Transverse colon (tissue), 4 donors: ENCODE results near the gene MPDZ. TPM values are rescaled to one million over a fixed set of nuclear protein-coding genes. Genes with fewer than 3 reads are reported as not detected.
"Not testable (repeated sequence)": the region's sequence is repeated elsewhere in the genome, so short reads cannot be mapped to it uniquely, and the experiment has no call there.

ENCODE experiments used
- DNase-seq: peaks from one replicate; pipeline ENCODE4 v3.0.0-alpha.2; 2019
- H3K27ac ChIP-seq, 4 donors: fragments of 200-600 bp; sonication (generic); 2 replicates each; pipeline ENCODE4 v1.5.1; 2016 to 2018; ENCODE audit warnings: inconsistent platforms in 4 of 4
- H3K27me3 ChIP-seq: fragments of 200-600 bp; sonication (generic); 2 replicates; pipeline ENCODE4 v1.5.1; 2017; ENCODE audit warnings: inconsistent platforms
- H3K36me3 ChIP-seq, 4 donors: fragments of 200-600 bp; sonication (generic); 2 replicates each; pipeline ENCODE4 v1.5.1; 2017 to 2019; ENCODE audit warnings: inconsistent platforms in 4 of 4
- H3K4me1 ChIP-seq, 4 donors: fragments of 200-600 bp; sonication (generic); 2 replicates each; pipeline ENCODE4 v1.5.1; 2017 to 2020; ENCODE audit warnings: inconsistent platforms in 4 of 4
- H3K4me3 ChIP-seq, 4 donors: fragments of 200-600 bp; sonication (generic); 1 replicate in 1 of 4; 2 replicates in 3 of 4; pipeline versions ENCODE4 v1.5.1 to v1.6.1; 2017 to 2019; ENCODE audit warnings: inconsistent platforms in 4 of 4
- H3K9me3 ChIP-seq, 2 donors: fragments of 200-600 bp; sonication (generic); 2 replicates each; pipeline ENCODE4 v1.5.1; 2017 to 2019; ENCODE audit warnings: inconsistent platforms in 2 of 2
- CTCF ChIP-seq, 5 experiments: fragments of 200-600 bp in 3 of 5; fragments of 450-650 bp in 2 of 5; sonication (generic) in 3 of 5; IDR thresholded peaks; 1 replicate in 2 of 5; 2 replicates in 3 of 5; pipeline ENCODE4 v1.5.1; 2016 to 2017; ENCODE audit warnings: antibody characterized with exemption in 5 of 5, inconsistent platforms in 3 of 5, mild to moderate bottlenecking in 2 of 5, moderate library complexity in 1 of 5
- EP300 ChIP-seq: sonication (generic); formaldehyde crosslinking; IDR thresholded peaks from one replicate; pipeline ENCODE4 v1.6.1; 2017; ENCODE audit warnings: antibody characterized with exemption, low read depth
- POLR2A ChIP-seq: fragments of 450-650 bp; IDR thresholded peaks from one replicate; pipeline ENCODE4 v1.6.1; 2016; ENCODE audit warnings: antibody characterized with exemption, mild to moderate bottlenecking, moderate library complexity
- POLR2AphosphoS5 ChIP-seq, 3 donors: sonication (generic); formaldehyde crosslinking; IDR thresholded peaks; one replicate each; pipeline ENCODE4 v1.6.1; 2016; ENCODE audit warnings: antibody characterized with exemption in 3 of 3
- WGBS, 2 donors: methylation state at CpG; one replicate each; pipeline ENCODE4 v1.1.5; 2018; ENCODE audit warnings: low coverage in 1 of 2; 5-methylcytosine and 5-hydroxymethylcytosine counted together
- in situ Hi-C, 4 donors: fragments of 200-750 bp; cut with MboI; loops; one replicate each; pipeline versions ENCODE4 v1.15.0 to v1.15.1; 2017; ENCODE audit warnings: low sequenced_read_pairs in 3 of 4, low pct_ligation_motif_present in 1 of 4, low pct_unique_long_range_greater_than_20kb in 1 of 4
- intact Hi-C: fragments of 100-400 bp; cut with DNase I; formaldehyde crosslinking; loops from one replicate; pipeline ENCODE4 v1.15.1; 2023; ENCODE audit warnings: low total_unique reads
- total RNA-seq, 4 donors: library from RNA; depleted of rRNA; stranded (reverse); fragments of >200 nt; gene quantifications; one replicate each; pipeline ENCODE4 v1.1.0, GENCODE V29; 2016

Gene MPDZ
- total RNA-seq, 4 donors from 2014 or later = 9.7 to 62.1 (median 14.5) TPM

- intact Hi-C loops (no loop called here), in situ Hi-C loops (no loop called here)
- Histone ChIP-seq H3K9me3 (no peaks in the 10 kb centered on the region), H3K36me3 (no peaks in the 10 kb centered on the region), H3K4me1 (no peaks in the 10 kb centered on the region), H3K27ac (no peak overlapping the region), H3K4me3 (no peak overlapping the region), H3K27me3 (no peaks in the 10 kb centered on the region)
- TF ChIP-seq POLR2AphosphoS5 (IDR thresholded peaks at IDR 0.05) = no peak
- TF ChIP-seq CTCF (IDR thresholded peaks at IDR 0.05) = no peak
- no peak for TF ChIP-seq EP300
- no peak for TF ChIP-seq POLR2A
- 51 to 57% methylated on average over 2 of the region's 2 CpGs for WGBS, 2 donors
- DNase-seq = no peak
These were observed 55.1 kb downstream of the MPDZ start for GRCh38 chr9:13224366-13224765.

- H3K4me1 ChIP-seq, H3K36me3 ChIP-seq, H3K9me3 ChIP-seq, intact Hi-C loops, H3K27me3 ChIP-seq, H3K27ac ChIP-seq, DNase-seq, in situ Hi-C loops, H3K4me3 ChIP-seq: not testable (repeated sequence)
These were observed 56.8 kb downstream of the MPDZ start for GRCh38 chr9:13222733-13223132.

GRCh38 chr9:13221741-13222140 is 57.8 kb downstream of the MPDZ start:
- Histone ChIP-seq H3K27ac (no peak overlapping the region), H3K4me3 (no peak overlapping the region), H3K27me3 (no peaks in the 10 kb centered on the region), H3K9me3 (no peaks in the 10 kb centered on the region), H3K4me1 (no peaks in the 10 kb centered on the region), H3K36me3 (no peaks in the 10 kb centered on the region)
- TF ChIP-seq POLR2A (no peak), POLR2AphosphoS5 (IDR thresholded peaks at IDR 0.05) (no peak), EP300 (no peak), CTCF (IDR thresholded peaks at IDR 0.05) (no peak)
- intact Hi-C loops (no loop called here), in situ Hi-C loops (no loop called here)
- no peak for DNase-seq

GRCh38 chr9:13220837-13221236 is 58.7 kb downstream of the MPDZ start:
- TF ChIP-seq CTCF (IDR thresholded peaks at IDR 0.05) = no peak
- no peak for TF ChIP-seq POLR2AphosphoS5 (IDR thresholded peaks at IDR 0.05)
- TF ChIP-seq POLR2A = no peak
- no peak for TF ChIP-seq EP300
- Histone ChIP-seq H3K27ac (no peak overlapping the region), H3K9me3 (no peaks in the 10 kb centered on the region), H3K4me3 (no peak overlapping the region), H3K36me3 (no peaks in the 10 kb centered on the region), H3K27me3 (no peaks in the 10 kb centered on the region), H3K4me1 (no peaks in the 10 kb centered on the region)
- no peak for DNase-seq
- in situ Hi-C loops (no loop called here), intact Hi-C loops (no loop called here)
- WGBS, 2 donors = 29 to 52% methylated on average over 1 of the region's 1 CpG

- Histone ChIP-seq H3K27ac (no peak overlapping the region), H3K4me3 (no peak overlapping the region), H3K9me3 (no peaks in the 10 kb centered on the region), H3K27me3 (no peaks in the 10 kb centered on the region), H3K4me1 (no peaks in the 10 kb centered on the region), H3K36me3 (no peaks in the 10 kb centered on the region)
- TF ChIP-seq POLR2A = no peak
- TF ChIP-seq EP300 = no peak
- no peak for TF ChIP-seq POLR2AphosphoS5 (IDR thresholded peaks at IDR 0.05)
- TF ChIP-seq CTCF (IDR thresholded peaks at IDR 0.05) = no peak
- intact Hi-C loops = no loop called here
- 83 to 88% methylated on average over 4 to 5 of the region's 5 CpGs for WGBS, 2 donors
- in situ Hi-C loops = no loop called here
- DNase-seq = no peak
These were observed 63.5 kb downstream of the MPDZ start for GRCh38 chr9:13215791-13216554.
